ENCODE measurements around the gene ELAVL1. TPM values are rescaled to one million over a fixed set of nuclear protein-coding genes. Genes with fewer than 3 reads are reported as not detected.
"Not testable (repeated sequence)": the region's sequence is repeated elsewhere in the genome, so short reads cannot be mapped to it uniquely, and the experiment has no call there.

The ELAVL1 gene
- total and polyA plus RNA-seq, 9 of the 15 experiments (the other 6 are each of a cell fraction or from before 2014, with no cell fraction given): 4.3 to 172 (median 69.2) TPM

DNA sequence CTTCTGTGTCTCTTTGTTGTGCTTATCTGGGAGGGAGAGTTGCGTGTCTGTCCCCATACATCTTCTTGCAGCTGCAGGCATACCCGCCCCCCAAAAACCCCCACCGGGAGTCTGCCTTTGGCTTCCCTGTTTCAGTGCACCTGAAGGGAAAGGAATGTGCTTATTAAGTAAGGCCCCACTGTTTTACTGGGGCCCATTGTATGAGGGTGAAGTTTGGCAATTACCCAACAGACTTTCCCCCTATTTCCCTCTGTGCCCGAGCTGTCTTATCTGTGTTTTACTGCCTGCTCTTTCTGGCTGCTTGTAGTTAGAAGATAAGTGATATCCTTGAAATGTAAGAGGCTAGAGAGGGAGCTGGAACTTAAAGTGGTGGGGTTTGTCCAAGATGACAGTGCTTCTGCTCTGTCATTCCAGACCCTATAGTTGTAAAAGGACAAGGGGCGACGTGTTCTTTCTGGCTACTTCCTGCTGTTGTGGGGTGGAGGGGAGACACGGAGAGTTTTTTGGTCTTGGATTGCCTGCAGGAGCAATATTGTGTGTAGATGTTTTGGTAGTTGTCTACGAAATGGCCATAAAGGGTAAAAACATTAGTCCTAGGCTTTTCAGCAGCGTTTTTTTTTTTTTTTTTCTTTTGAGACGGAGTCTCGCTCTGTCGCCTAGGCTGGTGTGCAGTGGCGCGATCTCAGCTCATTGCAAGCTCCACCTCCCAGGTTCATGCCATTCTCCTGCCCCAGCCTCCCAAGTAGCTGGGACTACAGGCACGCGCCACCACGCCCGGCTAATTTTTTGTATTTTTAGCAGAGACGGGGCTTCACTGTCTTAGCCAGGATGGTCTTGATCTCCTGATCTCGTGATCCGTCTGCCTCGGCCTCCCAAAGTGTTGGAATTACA lies 28.1 kb upstream of the ELAVL1 start (continued):
- TF ChIP-seq TEAD4 (IDR thresholded peaks at IDR 0.05; ENCODE audit: low read length): peak; percentile 95
- not testable (repeated sequence) for TF ChIP-seq TEAD4 (CRISPR knock-in tag; IDR thresholded peaks at IDR 0.05; ENCODE audit: borderline replicate concordance)
- peak; percentile 57 for TF ChIP-seq ZEB2 (IDR thresholded peaks at IDR 0.05)
- TF ChIP-seq POLR2B (IDR thresholded peaks at IDR 0.05; ENCODE audit: low read depth, partially characterized antibody): peak; percentile 69
- TF ChIP-seq ZKSCAN8 (CRISPR knock-in tag; IDR thresholded peaks at IDR 0.05): peak; percentile 51; the same call in 1 of the 2 replicates
- TF ChIP-seq NCOR1 (IDR thresholded peaks at IDR 0.05): peak; percentile 97
- peak; percentile 70 for TF ChIP-seq NEUROD1 (IDR thresholded peaks at IDR 0.05; ENCODE audit: borderline replicate concordance, low read depth, low read length, partially characterized antibody)
- TF ChIP-seq RNF2 (IDR thresholded peaks at IDR 0.05): peak; percentile 83
- TF ChIP-seq, protein P1, sequence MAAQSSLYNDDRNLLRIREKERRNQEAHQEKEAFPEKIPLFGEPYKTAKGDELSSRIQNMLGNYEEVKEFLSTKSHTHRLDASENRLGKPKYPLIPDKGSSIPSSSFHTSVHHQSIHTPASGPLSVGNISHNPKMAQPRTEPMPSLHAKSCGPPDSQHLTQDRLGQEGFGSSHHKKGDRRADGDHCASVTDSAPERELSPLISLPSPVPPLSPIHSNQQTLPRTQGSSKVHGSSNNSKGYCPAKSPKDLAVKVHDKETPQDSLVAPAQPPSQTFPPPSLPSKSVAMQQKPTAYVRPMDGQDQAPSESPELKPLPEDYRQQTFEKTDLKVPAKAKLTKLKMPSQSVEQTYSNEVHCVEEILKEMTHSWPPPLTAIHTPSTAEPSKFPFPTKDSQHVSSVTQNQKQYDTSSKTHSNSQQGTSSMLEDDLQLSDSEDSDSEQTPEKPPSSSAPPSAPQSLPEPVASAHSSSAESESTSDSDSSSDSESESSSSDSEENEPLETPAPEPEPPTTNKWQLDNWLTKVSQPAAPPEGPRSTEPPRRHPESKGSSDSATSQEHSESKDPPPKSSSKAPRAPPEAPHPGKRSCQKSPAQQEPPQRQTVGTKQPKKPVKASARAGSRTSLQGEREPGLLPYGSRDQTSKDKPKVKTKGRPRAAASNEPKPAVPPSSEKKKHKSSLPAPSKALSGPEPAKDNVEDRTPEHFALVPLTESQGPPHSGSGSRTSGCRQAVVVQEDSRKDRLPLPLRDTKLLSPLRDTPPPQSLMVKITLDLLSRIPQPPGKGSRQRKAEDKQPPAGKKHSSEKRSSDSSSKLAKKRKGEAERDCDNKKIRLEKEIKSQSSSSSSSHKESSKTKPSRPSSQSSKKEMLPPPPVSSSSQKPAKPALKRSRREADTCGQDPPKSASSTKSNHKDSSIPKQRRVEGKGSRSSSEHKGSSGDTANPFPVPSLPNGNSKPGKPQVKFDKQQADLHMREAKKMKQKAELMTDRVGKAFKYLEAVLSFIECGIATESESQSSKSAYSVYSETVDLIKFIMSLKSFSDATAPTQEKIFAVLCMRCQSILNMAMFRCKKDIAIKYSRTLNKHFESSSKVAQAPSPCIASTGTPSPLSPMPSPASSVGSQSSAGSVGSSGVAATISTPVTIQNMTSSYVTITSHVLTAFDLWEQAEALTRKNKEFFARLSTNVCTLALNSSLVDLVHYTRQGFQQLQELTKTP (IDR thresholded peaks at IDR 0.05; ENCODE audit: low read depth in 1 of 2, partially characterized antibody in 2 of 2): peak in 1 of 2 experiments; percentile 54
- TF ChIP-seq ARNT (IDR thresholded peaks at IDR 0.05): peak in 1 of 2 experiments; percentile 92
- peak; percentile 83 for TF ChIP-seq HDAC8 (tag; IDR thresholded peaks at IDR 0.05)
- peak in 1 of 2 experiments; percentile 12; a peak in 1 of 4 replicates for TF ChIP-seq TEAD1 (CRISPR knock-in tag; IDR thresholded peaks at IDR 0.05)
- TF ChIP-seq, protein P2, sequence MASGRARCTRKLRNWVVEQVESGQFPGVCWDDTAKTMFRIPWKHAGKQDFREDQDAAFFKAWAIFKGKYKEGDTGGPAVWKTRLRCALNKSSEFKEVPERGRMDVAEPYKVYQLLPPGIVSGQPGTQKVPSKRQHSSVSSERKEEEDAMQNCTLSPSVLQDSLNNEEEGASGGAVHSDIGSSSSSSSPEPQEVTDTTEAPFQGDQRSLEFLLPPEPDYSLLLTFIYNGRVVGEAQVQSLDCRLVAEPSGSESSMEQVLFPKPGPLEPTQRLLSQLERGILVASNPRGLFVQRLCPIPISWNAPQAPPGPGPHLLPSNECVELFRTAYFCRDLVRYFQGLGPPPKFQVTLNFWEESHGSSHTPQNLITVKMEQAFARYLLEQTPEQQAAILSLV (tag; IDR thresholded peaks at IDR 0.05): peak; percentile 17; the same call in 1 of the 2 replicates
- TF ChIP-seq CHD2 (IDR thresholded peaks at IDR 0.05; ENCODE audit: low read depth, low read length): peak; percentile 15; the same call in 1 of the 2 replicates
- TF ChIP-seq SMARCA5 (IDR thresholded peaks at IDR 0.05): peak; percentile 91
- TF ChIP-seq, protein P3, sequence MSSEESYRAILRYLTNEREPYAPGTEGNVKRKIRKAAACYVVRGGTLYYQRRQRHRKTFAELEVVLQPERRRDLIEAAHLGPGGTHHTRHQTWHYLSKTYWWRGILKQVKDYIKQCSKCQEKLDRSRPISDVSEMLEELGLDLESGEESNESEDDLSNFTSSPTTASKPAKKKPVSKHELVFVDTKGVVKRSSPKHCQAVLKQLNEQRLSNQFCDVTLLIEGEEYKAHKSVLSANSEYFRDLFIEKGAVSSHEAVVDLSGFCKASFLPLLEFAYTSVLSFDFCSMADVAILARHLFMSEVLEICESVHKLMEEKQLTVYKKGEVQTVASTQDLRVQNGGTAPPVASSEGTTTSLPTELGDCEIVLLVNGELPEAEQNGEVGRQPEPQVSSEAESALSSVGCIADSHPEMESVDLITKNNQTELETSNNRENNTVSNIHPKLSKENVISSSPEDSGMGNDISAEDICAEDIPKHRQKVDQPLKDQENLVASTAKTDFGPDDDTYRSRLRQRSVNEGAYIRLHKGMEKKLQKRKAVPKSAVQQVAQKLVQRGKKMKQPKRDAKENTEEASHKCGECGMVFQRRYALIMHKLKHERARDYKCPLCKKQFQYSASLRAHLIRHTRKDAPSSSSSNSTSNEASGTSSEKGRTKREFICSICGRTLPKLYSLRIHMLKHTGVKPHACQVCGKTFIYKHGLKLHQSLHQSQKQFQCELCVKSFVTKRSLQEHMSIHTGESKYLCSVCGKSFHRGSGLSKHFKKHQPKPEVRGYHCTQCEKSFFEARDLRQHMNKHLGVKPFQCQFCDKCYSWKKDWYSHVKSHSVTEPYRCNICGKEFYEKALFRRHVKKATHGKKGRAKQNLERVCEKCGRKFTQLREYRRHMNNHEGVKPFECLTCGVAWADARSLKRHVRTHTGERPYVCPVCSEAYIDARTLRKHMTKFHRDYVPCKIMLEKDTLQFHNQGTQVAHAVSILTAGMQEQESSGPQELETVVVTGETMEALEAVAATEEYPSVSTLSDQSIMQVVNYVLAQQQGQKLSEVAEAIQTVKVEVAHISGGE (CRISPR knock-in tag; IDR thresholded peaks at IDR 0.05): peak in 1 of 3 experiments; percentile 80; a peak in 2 of 6 replicates
